NCI-H1092 treated with DMSO at 0.1 percent for 48 hours (cell line): ENCODE data around the gene PGA3.
"Not testable (repeated sequence)": the region's sequence is repeated elsewhere in the genome, so short reads cannot be mapped to it uniquely, and the experiment has no call there.

Experiments
- DNase-seq: peaks from one replicate; lab custom pipeline; 2025; lab: John Stamatoyannopoulos, UW

The PGA3 gene

GRCh38 chr11:61207636-61208310, 4.5 kb downstream of the PGA3 start:
- not testable (repeated sequence) for DNase-seq

- DNase-seq = not testable (repeated sequence)
Measured at GRCh38 chr11:61210629-61211028, 7.3 kb downstream of the PGA3 start.

- DNase-seq = not testable (repeated sequence)
Measured at GRCh38 chr11:61211327-61211952, 8.1 kb downstream of the PGA3 start.

GRCh38 chr11:61212202-61212601, 8.9 kb downstream of the PGA3 start:
- not testable (repeated sequence) for DNase-seq

GRCh38 chr11:61213711-61214324, 10.5 kb downstream of the PGA3 start:
- DNase-seq = not testable (repeated sequence)

GRCh38 chr11:61218306-61218705, 15.0 kb downstream of the PGA3 start:
- DNase-seq = not testable (repeated sequence)

- DNase-seq = not testable (repeated sequence)
Measured at GRCh38 chr11:61219016-61219415, 15.7 kb downstream of the PGA3 start.

- DNase-seq = not testable (repeated sequence)
Measured at GRCh38 chr11:61222047-61222446, 18.7 kb downstream of the PGA3 start, which contains the start of gene PGA4. Gene PGA4 (plus strand): TSS chr11:61222347. CDS start chr11:61222401, 54 bp downstream.

- DNase-seq = not testable (repeated sequence)
Measured at GRCh38 chr11:61222692-61223091, 19.4 kb downstream of the PGA3 start.

GRCh38 chr11:61226457-61227137, 23.3 kb downstream of the PGA3 start:
- DNase-seq = not testable (repeated sequence)

- DNase-seq = not testable (repeated sequence)
Measured at GRCh38 chr11:61229458-61229857, 26.1 kb downstream of the PGA3 start.

GRCh38 chr11:61231033-61231432, 27.7 kb downstream of the PGA3 start:
- not testable (repeated sequence) for DNase-seq

- DNase-seq = not testable (repeated sequence)
Measured at GRCh38 chr11:61231585-61231984, 28.3 kb downstream of the PGA3 start.

- DNase-seq = not testable (repeated sequence)
Measured at GRCh38 chr11:61232548-61233145, 29.3 kb downstream of the PGA3 start.

- DNase-seq = not testable (repeated sequence)
Measured at GRCh38 chr11:61237130-61237529, 33.8 kb downstream of the PGA3 start.

- DNase-seq = not testable (repeated sequence)
Measured at GRCh38 chr11:61240288-61240687, 37.0 kb downstream of the PGA3 start.

- DNase-seq = not testable (repeated sequence)
Measured at GRCh38 chr11:61240875-61241274, 37.6 kb downstream of the PGA3 start, which contains the start of gene PGA5. Gene PGA5 (plus strand): TSS chr11:61241175. CDS start chr11:61241227, 52 bp downstream.

- DNase-seq = not testable (repeated sequence)
Measured at GRCh38 chr11:61241526-61241925, 38.2 kb downstream of the PGA3 start.

- not testable (repeated sequence) for DNase-seq
Measured at GRCh38 chr11:61245284-61245964, 42.1 kb downstream of the PGA3 start.

- not testable (repeated sequence) for DNase-seq
Measured at GRCh38 chr11:61248071-61248470, 44.8 kb downstream of the PGA3 start.

- DNase-seq = not testable (repeated sequence)
Measured at GRCh38 chr11:61249201-61249600, 45.9 kb downstream of the PGA3 start.
